B cell (primary cell): ENCODE data around the gene MED22.

ENCODE experiments used
- EZH2 ChIP-seq: IDR thresholded peaks from 2 replicates; pipeline ENCODE4 v1.6.1; 2012; ENCODE audit warnings: borderline replicate concordance, low read depth, mild to moderate bottlenecking, moderate library complexity, low read length; ENCODE audit not compliant: insufficient read depth, poor library complexity, severe bottlenecking
- TF ChIP-seq, protein P1 (sequence below): fragments of 200-600 bp; IDR thresholded peaks from one replicate; pipeline ENCODE4 v1.8.0; 2022; ENCODE audit warnings: antibody characterized with exemption, mild to moderate bottlenecking

GRCh38 chr9:133320421-133320881, 27.5 kb downstream of the MED22 start:
- TF ChIP-seq, protein P1, sequence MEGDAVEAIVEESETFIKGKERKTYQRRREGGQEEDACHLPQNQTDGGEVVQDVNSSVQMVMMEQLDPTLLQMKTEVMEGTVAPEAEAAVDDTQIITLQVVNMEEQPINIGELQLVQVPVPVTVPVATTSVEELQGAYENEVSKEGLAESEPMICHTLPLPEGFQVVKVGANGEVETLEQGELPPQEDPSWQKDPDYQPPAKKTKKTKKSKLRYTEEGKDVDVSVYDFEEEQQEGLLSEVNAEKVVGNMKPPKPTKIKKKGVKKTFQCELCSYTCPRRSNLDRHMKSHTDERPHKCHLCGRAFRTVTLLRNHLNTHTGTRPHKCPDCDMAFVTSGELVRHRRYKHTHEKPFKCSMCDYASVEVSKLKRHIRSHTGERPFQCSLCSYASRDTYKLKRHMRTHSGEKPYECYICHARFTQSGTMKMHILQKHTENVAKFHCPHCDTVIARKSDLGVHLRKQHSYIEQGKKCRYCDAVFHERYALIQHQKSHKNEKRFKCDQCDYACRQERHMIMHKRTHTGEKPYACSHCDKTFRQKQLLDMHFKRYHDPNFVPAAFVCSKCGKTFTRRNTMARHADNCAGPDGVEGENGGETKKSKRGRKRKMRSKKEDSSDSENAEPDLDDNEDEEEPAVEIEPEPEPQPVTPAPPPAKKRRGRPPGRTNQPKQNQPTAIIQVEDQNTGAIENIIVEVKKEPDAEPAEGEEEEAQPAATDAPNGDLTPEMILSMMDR = no peak
- TF ChIP-seq EZH2 = no peak
